Type B pancreatic cell (in vitro differentiated cells): ENCODE data around the gene CAPN15. TPM values are rescaled to one million over a fixed set of nuclear protein-coding genes. Genes with fewer than 3 reads are reported as not detected.

Experiments
- DNase-seq: peaks from one replicate; pipeline ENCODE4 v3.0.0; 2021; ENCODE audit warnings: mixed read lengths; ENCODE audit not compliant: unreplicated experiment; ENCODE audit errors: extremely low spot score
- H3K27ac Mint-ChIP-seq: 2 replicates; pipeline ENCODE4 v1.8.0; 2021; ENCODE audit warnings: mild to moderate bottlenecking, mixed read lengths
- H3K27me3 Mint-ChIP-seq: 2 replicates; pipeline ENCODE4 v1.8.0; 2021; ENCODE audit warnings: mixed read lengths
- H3K36me3 Mint-ChIP-seq: 2 replicates; pipeline ENCODE4 v1.8.0; 2021; ENCODE audit warnings: mixed read lengths
- H3K4me1 Mint-ChIP-seq: one replicate; pipeline ENCODE4 v1.8.0; 2021; ENCODE audit warnings: mixed read lengths; ENCODE audit not compliant: unreplicated experiment
- H3K4me3 Mint-ChIP-seq: 2 replicates; pipeline ENCODE4 v1.8.0; 2021; ENCODE audit warnings: mild to moderate bottlenecking, mixed read lengths
- H3K9me3 Mint-ChIP-seq: 2 replicates; pipeline ENCODE4 v1.8.0; 2021; ENCODE audit warnings: mixed read lengths
- CTCF ChIP-seq: fragments of 200-600 bp; sonication (generic); conservative IDR thresholded peaks from 2 replicates; pipeline ENCODE4 v1.5.0; 2021; ENCODE audit warnings: antibody characterized with exemption, mild to moderate bottlenecking
- total RNA-seq: library from RNA; stranded (reverse); gene quantifications from 2 replicates; pipeline ENCODE4 v1.2.1, GENCODE V29; 2021; ENCODE audit warnings: low replicate concordance

The CAPN15 gene
- total RNA-seq, 1 donor from 2014 or later = 52.3 TPM

- Mint-ChIP-seq H3K4me1 (no peaks in the 10 kb centered on the region), H3K9me3 (no peaks in the 10 kb centered on the region), H3K27me3 (no peaks in the 10 kb centered on the region), H3K4me3 (no peak overlapping the region), H3K27ac (peak overlapping the region; percentile 75), H3K36me3 (no peaks in the 10 kb centered on the region)
- TF ChIP-seq CTCF = no peak
- DNase-seq = no peak
These were observed 8.2 kb downstream of the CAPN15 start for GRCh38 chr16:535446-536405.

- Mint-ChIP-seq H3K27ac (no peak overlapping the region), H3K4me3 (no peak overlapping the region), H3K9me3 (no peaks in the 10 kb centered on the region), H3K36me3 (no peaks in the 10 kb centered on the region), H3K27me3 (no peaks in the 10 kb centered on the region), H3K4me1 (no peaks in the 10 kb centered on the region)
- no peak for DNase-seq
- TF ChIP-seq CTCF = no peak
These were observed 9.2 kb downstream of the CAPN15 start for GRCh38 chr16:536746-537145.

GRCh38 chr16:537415-538335 lies 10.2 kb downstream of the CAPN15 start:
- no peaks in the 10 kb centered on the region for H3K9me3 Mint-ChIP-seq
- no peak overlapping the region for H3K27ac Mint-ChIP-seq
- DNase-seq = no peak
- no peaks in the 10 kb centered on the region for H3K27me3 Mint-ChIP-seq
- no peak overlapping the region for H3K4me3 Mint-ChIP-seq
- no peaks in the 10 kb centered on the region for H3K4me1 Mint-ChIP-seq
- peak; percentile 41 for TF ChIP-seq CTCF
- H3K36me3 Mint-ChIP-seq = no peaks in the 10 kb centered on the region

GRCh38 chr16:539901-540530 lies 12.5 kb downstream of the CAPN15 start:
- no peak for DNase-seq
- no peak overlapping the region for H3K27ac Mint-ChIP-seq
- no peaks in the 10 kb centered on the region for H3K36me3 Mint-ChIP-seq
- no peak overlapping the region for H3K4me3 Mint-ChIP-seq
- H3K4me1 Mint-ChIP-seq = no peaks in the 10 kb centered on the region
- no peaks in the 10 kb centered on the region for H3K9me3 Mint-ChIP-seq
- no peak for TF ChIP-seq CTCF
- H3K27me3 Mint-ChIP-seq = no peaks in the 10 kb centered on the region

GRCh38 chr16:540645-541340 lies 13.3 kb downstream of the CAPN15 start:
- Mint-ChIP-seq H3K27ac (no peak overlapping the region), H3K4me3 (no peak overlapping the region), H3K9me3 (no peaks in the 10 kb centered on the region), H3K36me3 (no peaks in the 10 kb centered on the region), H3K4me1 (no peaks in the 10 kb centered on the region), H3K27me3 (no peaks in the 10 kb centered on the region)
- DNase-seq = no peak
- TF ChIP-seq CTCF = no peak
